ENCODE results near the gene LIPJ.

The LIPJ gene

DNA sequence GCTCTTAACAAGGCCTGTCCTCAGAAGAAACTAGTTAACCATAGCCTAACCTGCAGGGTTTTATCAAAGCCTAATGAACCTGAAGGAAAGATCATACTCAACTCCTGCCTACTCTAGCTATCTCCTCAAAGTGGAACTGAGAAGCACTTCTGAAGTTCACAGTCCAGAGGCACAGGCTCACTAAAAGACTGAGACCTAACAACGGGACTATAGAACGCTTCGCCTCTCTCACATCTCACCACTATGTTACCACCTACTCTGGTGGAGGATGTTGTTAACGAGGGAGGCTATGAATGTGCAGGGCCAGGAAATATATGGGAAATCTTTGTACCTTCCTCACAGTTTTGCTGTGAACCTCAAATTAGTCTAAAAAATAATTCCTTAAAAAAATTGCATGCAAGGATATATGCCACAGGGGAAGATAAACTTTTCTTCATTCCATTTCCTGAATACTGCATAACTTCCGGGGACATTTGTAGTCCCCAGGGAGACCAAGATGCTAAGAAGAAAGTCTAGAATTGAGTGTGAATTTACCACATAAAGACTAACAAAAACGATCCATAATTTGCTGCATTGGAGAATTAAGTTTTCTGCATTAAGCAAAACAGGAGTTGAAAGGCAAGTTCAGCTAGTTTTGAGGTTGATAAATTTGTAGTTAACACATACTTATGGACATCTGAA lies 21.6 kb downstream of the LIPJ start:
- DNase-seq = no peak

DNA sequence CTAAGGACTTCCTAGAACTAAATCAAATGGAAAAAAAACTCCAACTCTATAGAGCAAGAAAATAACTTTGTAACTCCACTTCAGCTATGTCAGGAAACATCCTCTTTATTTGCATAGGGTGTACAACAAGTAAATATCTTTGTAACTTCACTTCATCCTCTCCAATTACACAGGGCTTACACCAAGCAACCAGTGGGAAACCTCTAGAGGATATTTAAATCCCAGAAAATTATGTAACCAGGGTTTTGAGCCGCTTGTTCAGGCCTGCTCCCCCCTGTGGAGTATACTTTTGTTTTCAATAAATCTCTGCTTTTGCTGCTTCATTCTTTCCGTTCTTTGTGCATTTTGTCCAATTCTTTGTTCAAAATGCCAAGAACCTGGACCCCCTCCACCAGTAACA lies 22.2 kb downstream of the LIPJ start:
- no peak for DNase-seq

DNA sequence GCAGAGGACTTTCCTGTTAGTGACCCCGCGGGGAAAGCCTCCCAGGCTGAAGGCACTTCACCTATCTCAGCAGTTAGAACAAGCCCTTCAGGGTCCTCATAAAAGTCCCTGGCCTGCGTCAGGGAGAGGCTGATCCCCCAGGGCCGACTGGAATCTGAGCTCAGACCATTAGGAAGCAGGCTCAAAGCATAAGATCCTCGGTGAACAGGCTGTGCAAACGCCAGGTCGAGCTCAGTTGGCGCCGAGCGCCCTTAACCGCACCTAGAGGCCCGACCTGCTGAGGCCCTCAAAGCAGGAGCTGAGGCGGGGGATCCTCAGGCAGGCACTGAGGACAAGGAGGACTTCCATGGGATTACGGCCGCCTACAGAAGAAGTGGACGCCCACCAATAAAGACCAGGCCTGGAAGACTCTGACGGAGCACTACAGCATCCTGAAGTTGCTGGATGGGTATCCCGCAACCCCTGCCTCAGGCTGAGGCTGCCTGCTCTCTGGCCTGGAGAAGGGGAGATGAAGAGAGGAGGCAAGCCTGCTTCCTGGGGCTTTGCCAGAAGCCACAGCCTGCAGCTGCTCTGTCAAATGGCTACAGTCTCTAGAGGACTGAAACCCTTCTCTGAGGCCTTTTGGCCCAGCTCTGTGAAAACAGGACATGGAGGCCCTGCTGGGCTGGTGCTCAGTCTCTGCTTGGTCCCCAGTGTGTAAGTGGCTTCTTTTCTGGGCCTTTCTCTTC lies 29.9 kb downstream of the LIPJ start:
- DNase-seq = no peak

DNA sequence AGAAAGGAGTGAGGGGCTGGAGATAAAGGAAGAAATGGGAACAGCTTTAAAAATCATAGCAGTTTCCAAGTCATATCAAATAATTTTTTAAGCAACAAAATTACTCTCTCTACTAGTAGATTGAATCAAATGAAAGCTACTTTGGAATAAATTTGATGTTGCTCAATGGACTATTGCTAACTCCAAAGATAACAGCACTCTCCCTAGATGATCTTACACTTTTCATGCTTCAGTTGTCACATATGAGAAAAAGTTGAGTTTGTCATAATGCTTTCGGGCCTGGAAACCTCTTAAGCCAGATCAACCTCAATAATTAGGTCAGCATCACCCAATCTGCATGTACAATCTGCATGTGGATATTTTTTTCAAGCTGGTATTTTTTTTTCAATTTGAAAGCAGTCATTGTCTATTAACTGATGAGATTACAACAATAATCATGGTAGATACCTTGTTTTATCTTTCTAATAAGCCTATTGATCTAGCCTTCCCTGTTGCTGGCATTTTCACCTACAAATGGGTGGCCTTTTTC lies 31.3 kb downstream of the LIPJ start:
- DNase-seq = no peak

DNA sequence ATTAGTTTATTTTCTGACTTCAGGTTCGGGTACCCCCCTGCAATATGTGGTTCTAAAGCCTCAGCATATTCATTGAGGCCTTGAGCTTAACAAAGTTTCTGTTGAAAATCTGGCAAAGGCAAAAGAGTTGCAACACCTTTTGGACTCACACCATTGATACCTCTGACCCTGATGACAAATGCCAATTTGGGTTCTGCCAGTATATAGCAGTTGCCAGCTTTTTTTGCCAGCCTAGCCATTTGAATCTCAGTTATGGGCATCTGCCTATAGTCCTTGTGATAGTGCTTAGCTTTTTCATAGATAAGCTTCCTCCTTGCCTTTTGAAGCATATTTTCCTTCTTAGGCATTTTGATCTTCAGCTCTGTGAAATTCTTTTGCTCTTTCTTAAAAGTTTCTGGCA lies 31.9 kb downstream of the LIPJ start:
- no peak for DNase-seq

DNA sequence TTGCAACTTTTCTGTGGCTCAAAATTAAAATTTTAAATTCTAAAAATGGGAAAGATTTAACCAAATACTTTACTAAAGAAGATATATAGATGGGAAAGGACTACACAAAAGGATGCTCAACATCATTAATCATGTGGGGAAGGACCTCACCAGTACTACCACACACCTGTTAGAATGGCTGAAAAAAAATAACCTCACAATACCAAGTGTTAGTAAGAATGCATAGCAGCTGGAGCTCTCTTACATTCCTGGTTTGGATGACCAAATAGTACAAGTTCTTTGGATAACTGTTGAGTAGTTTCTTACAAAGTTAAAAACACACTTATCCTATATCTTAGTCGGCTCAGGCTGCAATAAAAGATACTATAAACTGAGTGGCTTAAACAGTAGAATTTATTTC lies 33.9 kb downstream of the LIPJ start:
- no peak for DNase-seq

DNA sequence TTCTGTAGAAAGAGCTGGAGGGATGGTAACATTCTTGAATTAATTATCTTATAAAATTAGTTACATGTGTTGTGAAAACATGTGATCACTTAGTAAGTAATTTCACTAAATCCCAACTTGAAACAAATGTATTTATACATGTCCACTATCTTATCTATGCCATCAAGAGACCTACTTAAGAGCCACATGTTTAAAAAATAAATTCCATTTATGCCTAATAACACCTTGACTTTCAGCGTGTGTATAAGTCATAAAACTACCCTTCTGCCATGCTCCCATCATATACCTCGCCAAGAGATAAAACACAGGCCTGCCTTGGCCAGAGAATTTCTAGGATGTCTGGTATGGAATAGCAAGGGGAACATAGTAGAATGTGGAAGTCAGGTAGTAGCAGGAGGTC lies 37.3 kb downstream of the LIPJ start:
- DNase-seq = no peak

DNA sequence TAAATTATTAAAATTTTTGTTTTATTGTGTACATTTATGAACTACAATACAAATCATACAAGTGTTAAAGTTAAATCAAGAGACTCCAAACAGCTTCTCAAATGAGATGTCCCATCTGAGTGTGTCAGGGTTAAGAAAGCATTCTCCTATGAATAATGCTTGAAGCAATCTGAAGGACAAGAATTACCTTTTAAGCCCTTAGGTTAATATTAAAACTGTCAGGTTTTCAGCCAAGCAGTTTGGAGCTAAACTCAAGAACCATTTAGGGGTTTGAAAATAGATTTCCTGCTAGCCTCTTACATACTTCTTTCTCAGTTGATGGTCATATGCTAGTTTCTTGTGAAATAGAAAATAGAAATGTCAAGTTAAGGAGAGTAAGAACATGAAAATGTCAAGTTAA lies 38.3 kb downstream of the LIPJ start:
- DNase-seq = no peak

DNA sequence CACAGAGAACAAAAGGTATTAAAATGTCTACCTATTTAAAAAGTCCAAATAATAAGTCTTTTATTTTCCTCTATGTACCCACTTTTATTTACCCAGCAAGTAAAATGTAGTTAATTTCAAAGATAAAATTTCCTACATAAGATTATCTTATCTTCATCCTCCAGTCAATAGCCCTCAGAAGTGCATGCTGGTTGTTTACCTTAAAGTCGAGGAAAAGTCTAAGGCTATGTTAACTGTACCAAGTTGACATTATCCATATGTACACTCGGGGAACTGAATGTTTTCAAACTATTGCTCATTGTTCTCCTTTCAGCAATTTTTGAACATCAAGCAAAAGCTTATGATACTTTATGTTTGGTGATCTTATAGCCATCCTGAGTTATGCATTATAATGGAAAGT lies 53.6 kb downstream of the LIPJ start:
- DNase-seq = no peak

DNA sequence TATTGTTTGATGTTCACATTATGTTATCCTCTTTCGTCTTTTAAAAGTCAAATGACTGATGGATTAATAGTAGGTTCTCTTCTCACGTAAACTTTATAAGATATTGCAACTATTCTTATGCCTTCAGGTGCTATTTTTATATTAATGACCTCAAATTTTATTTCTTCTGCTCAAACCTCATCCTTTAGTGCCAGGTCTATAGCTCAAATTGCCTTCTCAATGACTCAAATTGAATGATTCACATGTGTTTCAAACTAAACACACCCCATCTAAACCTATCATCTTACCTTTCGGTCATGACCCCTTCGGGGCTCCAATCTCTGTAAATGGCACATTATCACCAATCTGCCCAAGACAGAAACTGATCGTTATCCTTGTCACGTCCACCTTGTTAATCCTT lies 55.6 kb downstream of the LIPJ start:
- DNase-seq = no peak

DNA sequence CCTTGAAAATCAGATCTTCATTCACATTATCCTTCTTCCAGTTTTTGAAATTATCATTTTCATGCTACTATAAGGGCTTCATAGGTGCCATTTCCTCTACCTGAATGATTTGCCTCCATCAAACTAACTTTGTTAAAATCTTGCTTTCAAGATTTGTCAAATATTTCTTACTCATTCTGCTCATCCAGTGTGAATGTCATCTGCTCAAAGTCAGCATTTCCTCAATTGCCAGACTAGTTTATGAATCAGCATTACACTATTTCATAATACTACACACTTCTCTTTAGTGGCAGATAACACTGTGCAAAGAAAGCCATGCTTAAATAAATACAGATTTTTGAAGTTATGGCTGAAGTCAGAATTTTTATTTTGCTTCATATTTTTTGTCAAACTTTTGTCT lies 56.4 kb downstream of the LIPJ start:
- no peak for DNase-seq

DNA sequence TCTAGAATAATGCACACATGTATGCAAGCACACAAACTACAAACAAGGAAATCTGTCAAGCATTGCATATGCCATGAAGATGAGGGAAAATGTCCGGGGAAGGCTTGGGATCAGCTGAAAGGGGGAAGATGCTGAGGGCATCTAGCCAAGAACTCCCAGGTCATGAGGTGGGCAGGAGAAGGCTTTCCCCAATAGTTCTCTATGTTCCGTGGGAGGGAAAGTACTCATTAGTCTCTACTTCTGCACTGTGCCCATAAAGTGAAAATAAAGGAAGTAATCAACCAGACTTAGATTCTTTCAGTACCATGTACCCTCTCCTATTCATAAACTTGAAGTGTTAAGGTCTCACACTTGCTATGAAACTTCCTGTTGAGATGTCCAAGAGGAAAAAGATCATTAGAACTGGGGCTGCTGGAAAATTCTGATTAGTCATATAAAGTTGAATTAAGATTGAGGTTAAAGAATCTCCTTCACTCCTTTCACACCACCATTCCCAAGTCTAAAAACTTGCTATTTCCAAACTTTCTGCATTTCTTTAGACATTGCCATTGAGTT lies 60.6 kb downstream of the LIPJ start:
- DNase-seq = no peak

DNA sequence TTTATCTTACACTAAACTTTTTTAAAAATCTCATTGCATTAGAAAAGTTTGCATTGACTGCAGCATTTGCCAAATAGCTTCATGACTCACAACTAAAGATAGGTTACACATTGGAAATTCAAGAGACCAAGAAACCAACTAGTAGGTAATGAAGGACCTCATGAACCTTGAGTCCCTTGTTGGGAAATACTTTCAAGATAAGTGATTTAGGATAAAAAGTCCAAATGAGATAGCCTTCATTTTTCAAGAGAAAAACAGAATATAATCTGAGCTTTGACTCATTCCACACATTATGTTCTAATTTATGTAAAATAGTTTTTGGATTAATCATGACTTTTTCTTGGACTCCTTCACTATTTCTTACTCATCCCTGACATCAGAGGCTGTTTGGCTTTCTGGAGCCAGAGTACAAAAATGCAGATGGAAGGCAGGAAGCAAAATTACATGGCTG lies 64.6 kb downstream of the LIPJ start:
- no peak for DNase-seq

DNA sequence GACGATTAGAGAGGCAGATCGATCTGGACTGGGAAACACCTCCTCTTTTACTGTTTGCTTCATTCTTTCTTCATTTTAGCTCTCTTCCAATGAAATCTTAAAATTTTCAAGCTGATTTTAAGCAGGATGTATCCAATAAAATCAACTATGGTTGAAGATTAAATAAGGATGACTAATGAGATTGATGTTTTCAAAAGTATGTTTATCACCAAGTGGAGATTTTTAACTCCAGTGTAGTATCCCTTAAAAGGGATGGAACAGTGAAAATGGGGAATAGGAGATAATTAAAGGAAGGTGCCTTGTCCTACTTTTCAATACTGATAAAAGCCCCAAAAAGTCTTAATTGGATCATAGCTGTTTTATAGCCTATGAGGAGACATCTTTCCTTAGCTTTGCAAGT lies 66.1 kb downstream of the LIPJ start:
- no peak for DNase-seq

All from NCI-H345 (cell line).